ENCODE results near the gene C19orf85.
"Not testable (repeated sequence)": the region's sequence is repeated elsewhere in the genome, so short reads cannot be mapped to it uniquely, and the experiment has no call there.

The C19orf85 gene

DNA sequence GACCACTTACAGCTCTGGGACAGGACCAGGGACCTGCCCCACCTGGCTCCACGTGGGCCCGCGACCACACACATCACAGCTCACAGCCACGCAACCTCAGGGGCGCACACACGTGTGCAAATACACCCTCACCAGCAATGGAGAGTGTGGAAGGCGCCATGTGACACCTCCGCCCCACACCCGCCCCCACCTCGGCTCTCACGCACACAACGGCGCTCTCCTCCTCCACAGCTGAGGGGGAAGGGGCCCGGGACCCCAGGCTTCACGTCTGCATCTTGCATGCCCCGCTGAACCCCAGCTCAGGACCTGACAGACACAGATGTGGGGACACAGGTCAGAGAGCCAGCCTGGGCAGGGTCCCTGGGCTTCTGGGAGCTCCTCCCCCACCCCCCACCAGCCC lies 15.1 kb downstream of the C19orf85 start:
- Histone ChIP-seq H3K27ac (no peak overlapping the region), H3K36me3 (ENCODE audit: insufficient read depth) (no peaks in the 10 kb centered on the region), H2AFZ (ENCODE audit: low read depth) (no peak overlapping the region), H3K4me2 (no peak overlapping the region), H3K27me3 (ENCODE audit: insufficient read depth, low read depth) (peaks cover 24% of the 10 kb centered on the region), H3K4me1 (ENCODE audit: low read depth, poor library complexity, severe bottlenecking) (no peaks in the 10 kb centered on the region), H3K4me3 (IDR thresholded peaks at IDR 0.05; ENCODE audit: insufficient read depth, low read depth, low read length) (no peak overlapping the region), H4K20me1 (ENCODE audit: insufficient read depth) (no peaks in the 10 kb centered on the region), H3K9ac (no peak overlapping the region), H3K79me2 (ENCODE audit: insufficient read depth, low read depth) (no peaks in the 10 kb centered on the region)
- TF ChIP-seq, protein P1, sequence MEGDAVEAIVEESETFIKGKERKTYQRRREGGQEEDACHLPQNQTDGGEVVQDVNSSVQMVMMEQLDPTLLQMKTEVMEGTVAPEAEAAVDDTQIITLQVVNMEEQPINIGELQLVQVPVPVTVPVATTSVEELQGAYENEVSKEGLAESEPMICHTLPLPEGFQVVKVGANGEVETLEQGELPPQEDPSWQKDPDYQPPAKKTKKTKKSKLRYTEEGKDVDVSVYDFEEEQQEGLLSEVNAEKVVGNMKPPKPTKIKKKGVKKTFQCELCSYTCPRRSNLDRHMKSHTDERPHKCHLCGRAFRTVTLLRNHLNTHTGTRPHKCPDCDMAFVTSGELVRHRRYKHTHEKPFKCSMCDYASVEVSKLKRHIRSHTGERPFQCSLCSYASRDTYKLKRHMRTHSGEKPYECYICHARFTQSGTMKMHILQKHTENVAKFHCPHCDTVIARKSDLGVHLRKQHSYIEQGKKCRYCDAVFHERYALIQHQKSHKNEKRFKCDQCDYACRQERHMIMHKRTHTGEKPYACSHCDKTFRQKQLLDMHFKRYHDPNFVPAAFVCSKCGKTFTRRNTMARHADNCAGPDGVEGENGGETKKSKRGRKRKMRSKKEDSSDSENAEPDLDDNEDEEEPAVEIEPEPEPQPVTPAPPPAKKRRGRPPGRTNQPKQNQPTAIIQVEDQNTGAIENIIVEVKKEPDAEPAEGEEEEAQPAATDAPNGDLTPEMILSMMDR (conservative IDR thresholded peaks at IDR 0.05; ENCODE audit: low read depth, low read length), result no peak

DNA sequence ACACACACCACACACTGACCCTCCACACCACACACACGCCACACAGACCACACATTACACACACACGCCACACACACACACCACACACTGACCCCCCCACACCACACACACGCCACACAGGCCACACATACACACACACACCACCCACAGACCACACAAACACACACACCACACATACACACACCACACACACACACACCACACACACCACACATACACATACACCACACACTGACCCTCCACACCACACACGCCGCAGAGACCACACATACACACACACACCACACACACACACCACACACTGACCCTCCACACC lies 16.4 kb downstream of the C19orf85 start:
- H3K79me2 ChIP-seq (ENCODE audit: insufficient read depth, low read depth); H3K4me2 ChIP-seq; H2AFZ ChIP-seq (ENCODE audit: low read depth); H3K36me3 ChIP-seq (ENCODE audit: insufficient read depth); H4K20me1 ChIP-seq (ENCODE audit: insufficient read depth); H3K4me3 ChIP-seq (IDR thresholded peaks at IDR 0.05; ENCODE audit: insufficient read depth, low read depth, low read length); H3K4me1 ChIP-seq (ENCODE audit: low read depth, poor library complexity, severe bottlenecking); H3K9ac ChIP-seq; H3K27ac ChIP-seq: not testable (repeated sequence)
- H3K27me3 ChIP-seq (ENCODE audit: insufficient read depth, low read depth), result peaks cover 35% of the 10 kb centered on the region

DNA sequence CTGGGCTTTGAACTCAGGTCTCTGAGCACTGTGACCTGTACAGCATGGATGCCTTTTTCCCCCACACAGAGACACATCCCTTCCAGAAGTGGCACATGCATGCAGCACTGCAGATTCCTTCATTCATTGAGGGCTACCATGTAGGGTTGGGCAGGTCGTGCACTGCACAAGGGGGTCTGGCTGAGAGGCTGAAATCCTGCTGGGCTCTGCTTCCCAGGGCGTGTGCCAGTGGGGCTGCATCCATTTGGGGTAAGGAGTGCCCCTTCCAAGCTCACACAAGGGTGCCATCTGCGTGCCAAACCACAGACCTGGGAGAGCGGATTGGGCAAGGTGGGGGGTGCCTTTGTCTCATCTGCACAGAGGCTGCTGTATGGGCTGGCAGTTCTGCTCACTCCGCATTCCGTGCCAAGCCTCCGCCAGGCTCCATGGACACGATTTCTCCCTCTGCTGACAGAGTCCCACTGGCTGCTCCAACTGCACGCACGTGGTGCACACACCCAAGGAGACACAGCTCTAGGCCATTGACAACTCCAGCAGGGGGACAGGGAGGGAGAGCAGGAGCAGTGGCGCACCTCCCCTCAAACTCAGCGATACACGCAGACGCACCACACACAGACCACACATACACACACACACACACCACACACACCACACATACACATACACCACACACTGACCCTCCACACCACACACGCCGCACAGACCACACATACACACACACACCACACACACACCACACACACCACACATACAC lies 17.0 kb downstream of the C19orf85 start:
- Histone ChIP-seq H3K27me3 (ENCODE audit: insufficient read depth, low read depth) (peaks cover 38% of the 10 kb centered on the region), H3K27ac (no peak overlapping the region), H3K4me3 (IDR thresholded peaks at IDR 0.05; ENCODE audit: insufficient read depth, low read depth, low read length) (no peak overlapping the region), H3K9ac (no peak overlapping the region), H3K4me2 (no peak overlapping the region), H4K20me1 (ENCODE audit: insufficient read depth) (no peaks in the 10 kb centered on the region), H2AFZ (ENCODE audit: low read depth) (no peak overlapping the region), H3K4me1 (ENCODE audit: low read depth, poor library complexity, severe bottlenecking) (no peaks in the 10 kb centered on the region), H3K79me2 (ENCODE audit: insufficient read depth, low read depth) (no peaks in the 10 kb centered on the region), H3K36me3 (ENCODE audit: insufficient read depth) (no peaks in the 10 kb centered on the region)
- TF ChIP-seq, protein P1 (conservative IDR thresholded peaks at IDR 0.05; ENCODE audit: low read depth, low read length), result no peak

DNA sequence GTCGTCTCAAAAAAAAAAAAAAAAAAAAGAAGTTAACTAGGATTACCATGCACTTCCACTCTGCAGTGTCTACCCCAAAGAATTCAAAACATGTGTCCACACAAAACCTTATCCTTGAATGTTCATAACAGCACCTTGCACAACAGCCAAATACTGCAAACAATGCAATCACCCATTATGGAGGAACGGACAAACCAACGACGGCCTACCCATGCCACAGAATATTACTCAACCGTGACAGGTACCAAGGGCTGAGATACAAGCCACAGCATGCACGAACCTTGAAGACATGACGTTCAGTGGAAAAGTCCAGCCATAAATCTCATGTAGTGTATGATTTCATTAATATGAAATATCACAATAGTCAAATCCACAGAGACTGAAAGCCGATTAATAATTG lies 18.5 kb downstream of the C19orf85 start:
- TF ChIP-seq, protein P1 (conservative IDR thresholded peaks at IDR 0.05; ENCODE audit: low read depth, low read length), result no peak
- H2AFZ ChIP-seq (ENCODE audit: low read depth), result no peak overlapping the region
- no peaks in the 10 kb centered on the region for H3K79me2 ChIP-seq (ENCODE audit: insufficient read depth, low read depth)
- no peaks in the 10 kb centered on the region for H3K36me3 ChIP-seq (ENCODE audit: insufficient read depth)
- no peaks in the 10 kb centered on the region for H4K20me1 ChIP-seq (ENCODE audit: insufficient read depth)
- H3K27me3 ChIP-seq (ENCODE audit: insufficient read depth, low read depth), result peaks cover 46% of the 10 kb centered on the region
- no peaks in the 10 kb centered on the region for H3K4me1 ChIP-seq (ENCODE audit: low read depth, poor library complexity, severe bottlenecking)
- H3K4me3 ChIP-seq (IDR thresholded peaks at IDR 0.05; ENCODE audit: insufficient read depth, low read depth, low read length), result no peak overlapping the region
- H3K4me2 ChIP-seq, result no peak overlapping the region
- H3K9ac ChIP-seq, result no peak overlapping the region
- H3K27ac ChIP-seq, result no peak overlapping the region

DNA sequence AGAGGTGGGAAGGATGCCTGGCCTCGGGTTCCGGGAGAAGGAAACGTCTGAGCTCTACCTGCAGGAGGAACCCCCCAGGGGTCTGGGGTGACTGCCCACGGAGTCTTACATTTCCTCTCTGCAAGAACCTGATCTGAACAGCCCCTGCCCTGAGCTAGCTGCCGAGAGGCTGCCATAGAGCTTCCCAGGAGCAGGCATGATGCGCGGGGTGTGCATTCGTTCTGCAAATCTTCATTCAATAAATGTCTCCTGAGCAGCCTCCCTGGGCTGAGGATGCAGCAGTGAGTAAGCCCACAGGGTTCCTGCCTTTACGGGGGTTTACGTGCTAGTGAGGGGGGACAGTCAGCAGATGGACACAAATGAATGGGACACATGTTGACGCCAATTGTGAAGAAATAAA lies 19.9 kb downstream of the C19orf85 start:
- Histone ChIP-seq H3K4me1 (ENCODE audit: low read depth, poor library complexity, severe bottlenecking) (no peaks in the 10 kb centered on the region), H4K20me1 (ENCODE audit: insufficient read depth) (no peaks in the 10 kb centered on the region), H3K9ac (no peak overlapping the region), H3K36me3 (ENCODE audit: insufficient read depth) (no peaks in the 10 kb centered on the region), H3K4me2 (no peak overlapping the region), H3K4me3 (IDR thresholded peaks at IDR 0.05; ENCODE audit: insufficient read depth, low read depth, low read length) (no peak overlapping the region), H3K27ac (no peak overlapping the region), H3K79me2 (ENCODE audit: insufficient read depth, low read depth) (no peaks in the 10 kb centered on the region), H2AFZ (ENCODE audit: low read depth) (no peak overlapping the region), H3K27me3 (ENCODE audit: insufficient read depth, low read depth) (peaks cover 61% of the 10 kb centered on the region)
- TF ChIP-seq, protein P1 (conservative IDR thresholded peaks at IDR 0.05; ENCODE audit: low read depth, low read length), result no peak
